ENCODE data around the gene DQX1.

Gene DQX1

GRCh38 chr2:74515981-74516633 is 9.9 kb downstream of the DQX1 start:
- CTCF ChIA-PET: no interaction called here
- Histone ChIP-seq H3K36me3 (ENCODE audit: control insufficient read depth in 2 of 2, insufficient read depth in 1 of 2, low read length in 2 of 2) (no peaks in the 10 kb centered on the region), H3K27ac (ENCODE audit: extremely low read depth, low read depth, low read length) (no peak overlapping the region), H3K4me3 (ENCODE audit: low read depth, low read length) (no peak overlapping the region), H3K9me3 (ENCODE audit: control insufficient read depth, insufficient read depth, low read depth, low read length) (no peaks in the 10 kb centered on the region), H3K4me1 (ENCODE audit: control insufficient read depth, insufficient read depth, low read length) (no peaks in the 10 kb centered on the region)
- POLR2A ChIA-PET: no interaction called here
- TF ChIP-seq ZNF660 (tag by site-specific recombination; IDR thresholded peaks at IDR 0.05): no peak
- TF ChIP-seq REST (tag by site-specific recombination; IDR thresholded peaks at IDR 0.05): no peak
- TF ChIP-seq ZNF423 (tag by site-specific recombination; IDR thresholded peaks at IDR 0.05): no peak
- no peak for TF ChIP-seq ZNF174 (tag by site-specific recombination; IDR thresholded peaks at IDR 0.05)
- TF ChIP-seq OVOL3 (tag by site-specific recombination; IDR thresholded peaks at IDR 0.05): no peak
- TF ChIP-seq TRIM28 (IDR thresholded peaks at IDR 0.05; ENCODE audit: borderline replicate concordance, low read length): no peak
- TF ChIP-seq ZSCAN18 (tag by site-specific recombination; IDR thresholded peaks at IDR 0.05): no peak
- no peak for TF ChIP-seq ZNF266 (tag by site-specific recombination; IDR thresholded peaks at IDR 0.05; ENCODE audit: low read depth)
- TF ChIP-seq ZNF416 (tag by site-specific recombination; IDR thresholded peaks at IDR 0.05): no peak
- TF ChIP-seq PBX3 (CRISPR knock-in tag; IDR thresholded peaks at IDR 0.05): no peak
- no peak for TF ChIP-seq ZSCAN16 (tag by site-specific recombination; IDR thresholded peaks at IDR 0.05)
- no peak for TF ChIP-seq ZNF704 (tag by site-specific recombination; IDR thresholded peaks at IDR 0.05)
- no peak for TF ChIP-seq ZNF624 (tag by site-specific recombination; IDR thresholded peaks at IDR 0.05)
- TF ChIP-seq ZNF830 (tag by site-specific recombination; IDR thresholded peaks at IDR 0.05; ENCODE audit: low read depth): no peak
- no peak for TF ChIP-seq ZNF488 (tag by site-specific recombination; IDR thresholded peaks at IDR 0.05)
- no peak for TF ChIP-seq GLI2 (tag by site-specific recombination; IDR thresholded peaks at IDR 0.05; ENCODE audit: borderline replicate concordance, low read depth)
- no peak for TF ChIP-seq ZNF501 (tag by site-specific recombination; IDR thresholded peaks at IDR 0.05)
- no peak for TF ChIP-seq ZNF837 (tag by site-specific recombination; IDR thresholded peaks at IDR 0.05)
